ENCODE data around the gene KDM5B.
"Not testable (repeated sequence)": the region's sequence is repeated elsewhere in the genome, so short reads cannot be mapped to it uniquely, and the experiment has no call there.

KDM5B gene

GRCh38 chr1:202807926-202808757, at the start of gene KDM5B:
KDM5B (minus strand) TSS chr1:202808421; CDS start chr1:202808305, 116 bp downstream.
- DNase-seq, result peak; percentile 64

DNA sequence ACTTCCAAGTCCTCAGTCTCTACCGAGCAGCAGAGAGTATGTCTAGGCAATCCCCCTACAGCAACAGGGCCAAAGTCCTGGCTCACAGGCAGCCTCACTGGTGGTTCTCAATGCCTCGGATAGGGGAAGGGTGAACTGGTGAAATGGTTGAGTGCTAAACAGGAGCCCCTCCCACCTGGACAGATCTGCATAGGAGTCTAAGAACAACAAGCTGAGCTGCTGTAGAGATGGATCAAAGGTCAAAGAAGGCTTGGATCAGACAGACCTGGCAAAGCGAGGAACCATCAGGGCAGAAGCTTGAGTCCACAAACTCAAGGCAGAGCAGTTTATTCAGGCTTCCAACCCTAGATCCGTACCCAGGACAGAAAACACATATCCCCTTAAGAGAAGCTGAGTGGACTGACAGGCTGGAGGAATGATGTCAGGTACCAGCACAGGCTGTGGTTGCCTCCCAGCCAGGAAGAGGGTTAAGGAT, 49.0 kb upstream of the KDM5B start:
- DNase-seq, result no peak

- no peak for DNase-seq
These were observed 47.8 kb upstream of the KDM5B start for GRCh38 chr1:202856014-202856413.

DNA sequence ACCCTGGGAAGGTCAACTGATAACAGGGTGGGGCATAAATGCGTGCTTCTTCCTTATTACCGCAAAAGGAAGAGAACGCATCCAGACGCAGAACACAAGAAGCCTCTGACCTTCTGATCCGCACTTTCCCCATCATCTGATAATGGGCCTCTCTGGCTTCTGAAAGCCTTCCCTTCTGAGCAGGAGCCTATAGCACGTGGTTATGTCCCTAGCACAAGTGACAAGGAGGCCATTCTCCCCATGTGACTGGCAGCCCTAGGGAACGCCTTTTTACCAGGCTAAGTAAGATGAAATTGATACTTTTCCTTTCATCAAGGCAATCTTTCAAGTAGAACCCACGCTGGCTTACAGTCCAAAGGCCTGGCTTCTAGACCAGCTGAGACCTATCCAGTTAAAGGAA, 46.6 kb upstream of the KDM5B start:
- DNase-seq, result no peak

DNA sequence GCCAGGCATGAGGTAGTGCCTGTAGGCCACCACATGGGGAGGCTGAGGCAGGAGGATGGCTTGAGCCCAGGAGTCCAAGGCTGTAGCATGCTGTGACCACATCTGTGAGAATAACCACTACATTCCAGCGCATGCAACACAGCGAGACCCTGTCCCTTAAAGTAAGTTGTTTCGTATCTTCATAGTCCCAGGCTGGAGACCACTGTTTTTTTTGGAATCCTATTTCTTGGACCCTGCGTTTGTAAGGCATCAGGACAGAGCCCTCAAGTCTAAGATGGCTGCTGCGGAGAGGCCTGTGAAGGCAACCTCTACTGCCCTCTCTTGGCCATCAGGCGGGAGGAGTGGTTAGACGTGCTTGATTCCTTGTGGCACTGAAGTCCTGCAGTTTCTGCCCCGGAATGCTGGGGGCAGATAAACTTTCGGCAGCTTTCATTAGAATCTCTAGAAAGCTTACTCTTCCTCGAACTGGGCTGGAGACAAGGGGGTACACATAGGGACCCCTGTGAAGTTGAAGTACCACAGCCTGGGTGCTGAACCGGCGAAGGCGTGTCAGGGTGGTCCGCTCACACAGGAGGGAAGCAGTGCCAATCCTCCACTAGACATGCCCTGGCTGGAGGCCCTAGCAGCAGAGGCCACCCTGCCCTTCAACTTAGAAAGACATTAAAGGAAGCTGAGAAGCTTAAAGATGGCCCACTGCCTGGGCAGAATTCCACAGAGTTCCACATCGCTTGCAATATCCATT, 44.1 kb upstream of the KDM5B start:
- peak; percentile 43 for DNase-seq

- DNase-seq, result no peak
These were observed 42.6 kb upstream of the KDM5B start for GRCh38 chr1:202850593-202851362.

- no peak for DNase-seq
These were observed 39.9 kb upstream of the KDM5B start for GRCh38 chr1:202848191-202848542.

- DNase-seq, result no peak
These were observed 36.7 kb upstream of the KDM5B start for GRCh38 chr1:202844935-202845334.

GRCh38 chr1:202844259-202844658, 36.0 kb upstream of the KDM5B start:
- no peak for DNase-seq

- DNase-seq, result no peak
These were observed 34.9 kb upstream of the KDM5B start for GRCh38 chr1:202843081-202843480.

DNA sequence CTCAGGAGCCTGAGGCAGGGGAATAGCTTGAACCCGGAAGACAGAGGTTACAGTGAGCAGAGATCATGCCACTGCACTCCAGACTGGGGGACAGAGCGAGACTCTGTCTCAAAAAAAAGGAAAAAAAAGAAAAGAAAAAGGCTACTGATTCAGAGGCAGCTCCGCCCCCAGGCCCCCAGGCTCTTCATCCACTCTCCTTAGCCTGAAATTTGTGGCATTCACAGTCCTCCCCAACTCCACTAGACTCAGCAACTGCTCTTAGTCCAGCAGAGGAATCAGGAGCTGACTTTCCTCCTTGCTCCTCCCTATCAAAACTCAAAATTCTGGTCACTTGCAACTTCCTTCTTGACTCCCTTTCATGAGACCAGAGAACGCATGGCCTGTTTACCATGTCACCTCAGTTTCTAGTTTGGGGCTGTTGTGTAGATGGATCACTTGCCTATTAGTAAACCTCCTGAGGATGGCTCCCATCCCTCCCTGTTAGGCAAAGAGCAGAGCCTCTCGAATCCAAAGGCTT, 29.6 kb upstream of the KDM5B start:
- DNase-seq, result no peak

DNA sequence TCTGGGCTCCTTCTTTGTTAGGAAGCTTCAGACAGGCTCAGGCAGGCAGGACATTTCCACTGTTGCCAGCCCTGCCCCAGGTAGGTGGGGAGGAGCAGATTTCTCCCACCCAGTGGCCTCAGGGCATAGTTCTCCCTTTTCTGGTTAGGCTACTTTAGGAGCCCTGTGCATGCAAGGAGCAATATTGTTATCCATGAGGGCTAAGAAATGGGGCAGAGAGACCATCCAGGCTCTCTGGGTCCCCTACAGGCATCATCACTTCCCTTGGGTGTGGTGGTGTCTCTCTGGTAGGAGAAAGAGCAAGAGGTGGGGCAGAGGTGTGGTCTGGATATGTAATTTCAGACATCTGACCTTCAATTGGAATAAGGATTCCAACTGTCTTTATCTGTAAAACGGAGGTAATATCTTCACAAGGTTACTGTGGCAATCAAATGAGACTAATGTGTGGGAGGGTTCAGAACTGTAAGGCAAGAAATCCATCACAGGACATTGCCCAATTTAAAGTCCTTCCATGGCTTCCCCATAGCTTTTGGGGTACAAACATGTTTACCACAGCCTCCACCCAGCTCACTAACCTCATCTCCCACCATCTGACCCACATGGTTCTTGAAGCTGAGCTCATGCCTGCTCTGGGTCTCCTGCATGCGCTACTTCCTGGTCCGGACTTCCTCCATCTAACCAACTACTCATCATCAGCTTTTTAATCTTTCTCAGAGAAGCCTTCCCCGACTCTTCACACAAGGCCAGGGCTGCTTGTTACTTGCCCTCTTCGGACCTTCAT, 28.6 kb upstream of the KDM5B start:
- DNase-seq, result no peak

- peak; percentile 57 for DNase-seq
These were observed 27.4 kb upstream of the KDM5B start for GRCh38 chr1:202835548-202836072.

DNA sequence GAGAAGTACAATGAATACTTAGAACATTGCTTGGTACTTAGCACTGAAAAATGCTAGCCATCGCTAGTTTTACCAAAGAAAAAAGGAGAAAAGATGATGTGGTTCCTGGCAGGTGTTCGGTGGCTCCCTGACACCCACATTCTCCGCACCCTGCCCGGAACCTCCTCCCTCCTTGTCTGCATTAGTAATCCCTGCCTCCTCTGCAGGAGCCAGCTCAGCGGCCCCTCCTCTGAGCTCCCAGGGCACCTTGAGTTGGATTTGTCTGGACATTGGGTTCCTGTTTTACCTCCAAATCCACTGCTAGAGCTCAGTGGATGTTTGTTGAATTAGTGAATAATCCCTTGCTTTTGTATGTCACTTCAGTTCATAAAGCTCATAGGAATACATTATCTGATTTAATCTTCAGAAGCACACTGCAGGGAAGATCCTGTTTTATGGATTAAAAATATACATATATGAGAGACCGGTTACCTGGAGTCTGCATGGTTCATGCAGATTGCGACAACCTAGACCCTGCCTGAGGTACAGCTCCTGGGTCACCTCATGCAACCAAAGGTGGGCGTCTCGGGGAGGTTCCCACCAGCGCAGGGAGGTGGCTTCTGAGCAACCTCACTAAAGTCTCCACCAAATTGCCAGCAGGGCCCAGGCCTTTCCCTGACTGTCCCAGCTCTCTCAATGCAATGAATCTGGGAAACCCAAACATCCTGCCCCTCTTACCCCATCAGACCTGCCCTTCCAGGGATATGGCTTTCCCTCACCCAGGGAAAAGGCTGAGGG, 26.7 kb upstream of the KDM5B start:
- DNase-seq, result no peak

- DNase-seq, result no peak
These were observed 23.7 kb upstream of the KDM5B start for GRCh38 chr1:202831906-202832305.

GRCh38 chr1:202829223-202829622, 21.0 kb upstream of the KDM5B start:
- DNase-seq, result not testable (repeated sequence)

GRCh38 chr1:202825748-202826147, 17.5 kb upstream of the KDM5B start:
- DNase-seq, result no peak

DNA sequence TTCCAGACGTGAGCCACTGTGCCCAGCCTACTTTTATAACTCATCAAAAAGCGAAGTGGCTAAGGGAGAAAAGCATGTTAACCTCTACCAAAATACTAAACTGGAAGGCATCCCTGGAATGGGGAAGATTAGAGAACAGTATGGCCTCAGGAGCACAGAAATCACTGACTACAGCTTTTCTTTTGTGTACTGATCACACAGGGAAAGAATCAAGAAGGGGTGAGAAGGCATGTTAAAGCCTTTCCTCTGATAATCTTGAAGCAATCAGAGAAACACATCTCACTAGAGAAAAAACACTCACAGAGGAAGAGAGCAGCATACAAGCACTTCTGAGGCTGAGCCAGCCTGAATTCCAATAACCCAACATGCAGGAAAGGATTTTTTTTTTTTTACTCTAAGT, 13.2 kb upstream of the KDM5B start:
- DNase-seq, result no peak

GRCh38 chr1:202818819-202819218, 10.6 kb upstream of the KDM5B start:
- no peak for DNase-seq

GRCh38 chr1:202815120-202815519, 6.9 kb upstream of the KDM5B start:
- no peak for DNase-seq

Measured in CD4-positive, alpha-beta T cell treated with Interleukin-17A for 1 hour (primary cell).